ENCODE data around the gene MAP3K20. TPM values are rescaled to one million over a fixed set of nuclear protein-coding genes. Genes with fewer than 3 reads are reported as not detected.
"Not testable (repeated sequence)": the region's sequence is repeated elsewhere in the genome, so short reads cannot be mapped to it uniquely, and the experiment has no call there.

Gene MAP3K20
- total RNA-seq, 1 donor from 2014 or later, result 18.0 TPM

- peaks cover 22% of the 10 kb centered on the region for H3F3A ChIP-seq (ENCODE audit: low read depth)
- no peak for DNase-seq (ENCODE audit: low spot score)
- no peaks in the 10 kb centered on the region for H3K79me2 ChIP-seq (ENCODE audit: low read depth)
- H3K4me2 ChIP-seq, result no peak overlapping the region
- H2AFZ ChIP-seq (replicated peaks), result no peak overlapping the region
- no peak for TF ChIP-seq EZH2phosphoT487 (IDR thresholded peaks at IDR 0.05)
- peaks cover 10% of the 10 kb centered on the region for H3K36me3 Mint-ChIP-seq
- no peak overlapping the region for H3K27ac ChIP-seq
- H3K27me3 Mint-ChIP-seq (ENCODE audit: insufficient read depth, low read depth), result no peaks in the 10 kb centered on the region
- no peak overlapping the region for H3K9ac ChIP-seq
- peaks cover 14% of the 10 kb centered on the region for H4K20me1 ChIP-seq (ENCODE audit: low read depth)
- no peak overlapping the region for H3K4me3 ChIP-seq
- no peaks in the 10 kb centered on the region for H3K27me3 ChIP-seq
- no peaks in the 10 kb centered on the region for H3K9me3 Mint-ChIP-seq
- peaks cover 25% of the 10 kb centered on the region for H3K4me1 ChIP-seq
- no peaks in the 10 kb centered on the region for H3K9me3 ChIP-seq (ENCODE audit: low read depth)
- H3K4me1 Mint-ChIP-seq, result peaks cover 18% of the 10 kb centered on the region
- no peak overlapping the region for H3K27ac Mint-ChIP-seq
- peaks cover 4% of the 10 kb centered on the region for H3K36me3 ChIP-seq
- H3K4me3 Mint-ChIP-seq, result no peak overlapping the region
These were observed 123.6 kb downstream of the MAP3K20 start for GRCh38 chr2:173199294-173199693.

GRCh38 chr2:173202570-173202969, 126.9 kb downstream of the MAP3K20 start:
- Mint-ChIP-seq H3K4me3 (no peak overlapping the region), H3K27me3 (ENCODE audit: insufficient read depth, low read depth) (no peaks in the 10 kb centered on the region), H3K4me1 (no peaks in the 10 kb centered on the region), H3K27ac (no peak overlapping the region), H3K9me3 (no peaks in the 10 kb centered on the region), H3K36me3 (peaks cover 12% of the 10 kb centered on the region)
- H3K27ac ChIP-seq, result no peak overlapping the region
- DNase-seq (ENCODE audit: low spot score), result no peak
- no peak overlapping the region for H3K9ac ChIP-seq
- no peak overlapping the region for H3K4me3 ChIP-seq
- H3K36me3 ChIP-seq, result peaks cover 4% of the 10 kb centered on the region
- H3K9me3 ChIP-seq (ENCODE audit: low read depth), result no peaks in the 10 kb centered on the region
- no peaks in the 10 kb centered on the region for H4K20me1 ChIP-seq (ENCODE audit: low read depth)
- TF ChIP-seq, protein P1, sequence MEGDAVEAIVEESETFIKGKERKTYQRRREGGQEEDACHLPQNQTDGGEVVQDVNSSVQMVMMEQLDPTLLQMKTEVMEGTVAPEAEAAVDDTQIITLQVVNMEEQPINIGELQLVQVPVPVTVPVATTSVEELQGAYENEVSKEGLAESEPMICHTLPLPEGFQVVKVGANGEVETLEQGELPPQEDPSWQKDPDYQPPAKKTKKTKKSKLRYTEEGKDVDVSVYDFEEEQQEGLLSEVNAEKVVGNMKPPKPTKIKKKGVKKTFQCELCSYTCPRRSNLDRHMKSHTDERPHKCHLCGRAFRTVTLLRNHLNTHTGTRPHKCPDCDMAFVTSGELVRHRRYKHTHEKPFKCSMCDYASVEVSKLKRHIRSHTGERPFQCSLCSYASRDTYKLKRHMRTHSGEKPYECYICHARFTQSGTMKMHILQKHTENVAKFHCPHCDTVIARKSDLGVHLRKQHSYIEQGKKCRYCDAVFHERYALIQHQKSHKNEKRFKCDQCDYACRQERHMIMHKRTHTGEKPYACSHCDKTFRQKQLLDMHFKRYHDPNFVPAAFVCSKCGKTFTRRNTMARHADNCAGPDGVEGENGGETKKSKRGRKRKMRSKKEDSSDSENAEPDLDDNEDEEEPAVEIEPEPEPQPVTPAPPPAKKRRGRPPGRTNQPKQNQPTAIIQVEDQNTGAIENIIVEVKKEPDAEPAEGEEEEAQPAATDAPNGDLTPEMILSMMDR (IDR thresholded peaks at IDR 0.05), result no peak
- H2AFZ ChIP-seq (replicated peaks), result no peak overlapping the region
- H3K27me3 ChIP-seq, result no peaks in the 10 kb centered on the region
- no peak overlapping the region for H3K4me2 ChIP-seq
- H3K79me2 ChIP-seq (ENCODE audit: low read depth), result no peaks in the 10 kb centered on the region
- H3F3A ChIP-seq (ENCODE audit: low read depth), result no peaks in the 10 kb centered on the region
- no peaks in the 10 kb centered on the region for H3K4me1 ChIP-seq

- H3F3A ChIP-seq (ENCODE audit: low read depth), result no peaks in the 10 kb centered on the region
- no peak overlapping the region for H3K4me3 ChIP-seq
- Mint-ChIP-seq H3K4me3 (no peak overlapping the region), H3K4me1 (no peaks in the 10 kb centered on the region), H3K9me3 (no peaks in the 10 kb centered on the region), H3K36me3 (peaks cover 4% of the 10 kb centered on the region), H3K27ac (no peak overlapping the region), H3K27me3 (ENCODE audit: insufficient read depth, low read depth) (no peaks in the 10 kb centered on the region)
- no peak overlapping the region for H3K4me2 ChIP-seq
- no peak for DNase-seq (ENCODE audit: low spot score)
- H3K9me3 ChIP-seq (ENCODE audit: low read depth), result no peaks in the 10 kb centered on the region
- no peaks in the 10 kb centered on the region for H3K4me1 ChIP-seq
- no peaks in the 10 kb centered on the region for H3K27me3 ChIP-seq
- no peak overlapping the region for H3K27ac ChIP-seq
- TF ChIP-seq EZH2phosphoT487 (IDR thresholded peaks at IDR 0.05), result no peak
- TF ChIP-seq, protein P1 (IDR thresholded peaks at IDR 0.05), result no peak
- TF ChIP-seq EZH2 (IDR thresholded peaks at IDR 0.05), result no peak
- H4K20me1 ChIP-seq (ENCODE audit: low read depth), result no peaks in the 10 kb centered on the region
- no peak overlapping the region for H2AFZ ChIP-seq (replicated peaks)
- H3K9ac ChIP-seq, result no peak overlapping the region
- H3K36me3 ChIP-seq, result peaks cover 4% of the 10 kb centered on the region
- no peaks in the 10 kb centered on the region for H3K79me2 ChIP-seq (ENCODE audit: low read depth)
These were observed 128.7 kb downstream of the MAP3K20 start for GRCh38 chr2:173204316-173204715.

GRCh38 chr2:173205375-173205774, 129.7 kb downstream of the MAP3K20 start:
- H4K20me1 ChIP-seq (ENCODE audit: low read depth), result no peaks in the 10 kb centered on the region
- no peak for TF ChIP-seq EZH2phosphoT487 (IDR thresholded peaks at IDR 0.05)
- no peak for TF ChIP-seq EZH2 (IDR thresholded peaks at IDR 0.05)
- TF ChIP-seq, protein P1 (IDR thresholded peaks at IDR 0.05), result no peak
- no peak overlapping the region for H3K27ac ChIP-seq
- H3K9me3 Mint-ChIP-seq, result no peaks in the 10 kb centered on the region
- no peaks in the 10 kb centered on the region for H3K27me3 ChIP-seq
- no peaks in the 10 kb centered on the region for H3K36me3 ChIP-seq
- no peak overlapping the region for H3K27ac Mint-ChIP-seq
- H3K9ac ChIP-seq, result no peak overlapping the region
- H3F3A ChIP-seq (ENCODE audit: low read depth), result no peaks in the 10 kb centered on the region
- H2AFZ ChIP-seq (replicated peaks), result no peak overlapping the region
- no peak overlapping the region for H3K4me2 ChIP-seq
- no peaks in the 10 kb centered on the region for H3K79me2 ChIP-seq (ENCODE audit: low read depth)
- no peaks in the 10 kb centered on the region for H3K4me1 ChIP-seq
- H3K4me3 ChIP-seq, result no peak overlapping the region
- H3K4me3 Mint-ChIP-seq, result no peak overlapping the region
- peaks cover 4% of the 10 kb centered on the region for H3K36me3 Mint-ChIP-seq
- no peak for DNase-seq (ENCODE audit: low spot score)
- no peaks in the 10 kb centered on the region for H3K9me3 ChIP-seq (ENCODE audit: low read depth)
- H3K4me1 Mint-ChIP-seq, result peaks cover 2% of the 10 kb centered on the region
- H3K27me3 Mint-ChIP-seq (ENCODE audit: insufficient read depth, low read depth), result no peaks in the 10 kb centered on the region

GRCh38 chr2:173207124-173207523, 131.5 kb downstream of the MAP3K20 start:
- not testable (repeated sequence) for H3K27ac Mint-ChIP-seq; H3K9me3 Mint-ChIP-seq; H3K4me2 ChIP-seq; H3F3A ChIP-seq (ENCODE audit: low read depth); H3K4me1 Mint-ChIP-seq; H3K27ac ChIP-seq; H3K27me3 ChIP-seq; H3K9ac ChIP-seq; H3K4me3 Mint-ChIP-seq; H2AFZ ChIP-seq (replicated peaks); H4K20me1 ChIP-seq (ENCODE audit: low read depth); H3K4me3 ChIP-seq; DNase-seq (ENCODE audit: low spot score); H3K36me3 Mint-ChIP-seq; H3K79me2 ChIP-seq (ENCODE audit: low read depth); H3K36me3 ChIP-seq; H3K4me1 ChIP-seq; H3K9me3 ChIP-seq (ENCODE audit: low read depth); H3K27me3 Mint-ChIP-seq (ENCODE audit: insufficient read depth, low read depth)

Data from neural progenitor cell (in vitro differentiated cells).